PC-9 (cell line): ENCODE measurements around the gene NUBP2.

Experiments
- EZH2 ChIP-seq: fragments of 200-600 bp; sonication (generic); IDR thresholded peaks from 2 replicates; pipeline ENCODE4 v1.8.0; 2017; ENCODE audit warnings: antibody characterized with exemption, low read depth
- TF ChIP-seq, protein P1 (sequence below): fragments of 200-600 bp; sonication (generic); conservative IDR thresholded peaks from 2 replicates; pipeline ENCODE4 v1.6.1; 2017; ENCODE audit warnings: mixed run types, antibody characterized with exemption, mild to moderate bottlenecking, moderate library complexity

DNA sequence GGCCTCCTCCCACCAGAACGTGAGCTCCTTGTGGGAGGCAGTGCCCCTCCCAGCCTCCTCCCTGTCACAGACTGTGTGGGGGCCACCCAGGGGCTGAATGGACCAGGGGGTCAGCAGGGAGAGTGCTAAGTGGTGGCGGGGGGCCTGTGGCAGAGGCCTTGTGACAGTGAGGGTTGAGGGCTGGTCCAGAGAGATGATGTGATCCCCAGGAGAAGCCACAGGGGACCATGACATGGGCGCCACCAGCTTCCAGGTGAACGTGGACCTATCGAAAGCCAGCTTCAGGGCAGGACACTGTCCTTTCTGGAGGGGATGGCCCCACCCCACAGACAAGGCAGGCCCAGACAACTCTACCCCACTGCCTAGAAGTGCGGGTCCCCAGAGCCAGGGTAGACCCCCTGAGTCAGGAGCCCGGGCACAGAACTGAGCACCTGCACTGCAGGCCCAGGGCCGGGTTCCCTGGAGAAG, 3.5 kb upstream of the NUBP2 start:
- TF ChIP-seq, protein P1, sequence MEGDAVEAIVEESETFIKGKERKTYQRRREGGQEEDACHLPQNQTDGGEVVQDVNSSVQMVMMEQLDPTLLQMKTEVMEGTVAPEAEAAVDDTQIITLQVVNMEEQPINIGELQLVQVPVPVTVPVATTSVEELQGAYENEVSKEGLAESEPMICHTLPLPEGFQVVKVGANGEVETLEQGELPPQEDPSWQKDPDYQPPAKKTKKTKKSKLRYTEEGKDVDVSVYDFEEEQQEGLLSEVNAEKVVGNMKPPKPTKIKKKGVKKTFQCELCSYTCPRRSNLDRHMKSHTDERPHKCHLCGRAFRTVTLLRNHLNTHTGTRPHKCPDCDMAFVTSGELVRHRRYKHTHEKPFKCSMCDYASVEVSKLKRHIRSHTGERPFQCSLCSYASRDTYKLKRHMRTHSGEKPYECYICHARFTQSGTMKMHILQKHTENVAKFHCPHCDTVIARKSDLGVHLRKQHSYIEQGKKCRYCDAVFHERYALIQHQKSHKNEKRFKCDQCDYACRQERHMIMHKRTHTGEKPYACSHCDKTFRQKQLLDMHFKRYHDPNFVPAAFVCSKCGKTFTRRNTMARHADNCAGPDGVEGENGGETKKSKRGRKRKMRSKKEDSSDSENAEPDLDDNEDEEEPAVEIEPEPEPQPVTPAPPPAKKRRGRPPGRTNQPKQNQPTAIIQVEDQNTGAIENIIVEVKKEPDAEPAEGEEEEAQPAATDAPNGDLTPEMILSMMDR, result no peak
- no peak for TF ChIP-seq EZH2
